Endothelial cell of umbilical vein (primary cell): ENCODE measurements around the gene CABP2.

Experiments
- CTCF ChIP-seq, 2 donors: IDR thresholded peaks; 1 replicate in 1 of 2; 2 replicates in 1 of 2; pipeline ENCODE4 v1.5.1; 2011; ENCODE audit warnings: low read length in 2 of 2, mild to moderate bottlenecking in 2 of 2, moderate library complexity in 2 of 2, control low read depth in 1 of 2, inconsistent platforms in 1 of 2, low read depth in 1 of 2; ENCODE audit not compliant: insufficient read depth in 1 of 2; ENCODE audit errors: extremely low read depth in 1 of 2
- EZH2 ChIP-seq: IDR thresholded peaks from 2 replicates; pipeline ENCODE4 v1.6.1; 2012; ENCODE audit warnings: borderline replicate concordance, low read depth, mild to moderate bottlenecking, moderate library complexity, low read length, inconsistent platforms; ENCODE audit not compliant: severe bottlenecking
- POLR2A ChIP-seq: IDR thresholded peaks from 2 replicates; pipeline ENCODE4 v1.6.1; 2012; ENCODE audit warnings: low read depth, mild to moderate bottlenecking, control low read depth, low read length
- POLR2AphosphoS5 ChIP-seq: IDR thresholded peaks from 2 replicates; pipeline ENCODE4 v1.6.1; 2012; ENCODE audit warnings: low read depth, mild to moderate bottlenecking, control low read depth, low read length, moderate library complexity; ENCODE audit not compliant: insufficient read depth

- TF ChIP-seq EZH2 (no peak), POLR2A (no peak), CTCF (IDR thresholded peaks at IDR 0.05; ENCODE audit: extremely low read depth in 1 of 2, insufficient read depth in 1 of 2, low read depth in 1 of 2, low read length in 2 of 2) (no peak), POLR2AphosphoS5 (no peak)
Measured at GRCh38 chr11:67492069-67492727, 31.0 kb downstream of the CABP2 start.
